Inflammatory macrophage treated with lipopolysaccharide for 4 hours (primary cell): ENCODE results near the gene FARP1.

Source experiments
- DNase-seq: peaks from one replicate; pipeline ENCODE4 v3.0.0-alpha.2; 2020

The FARP1 gene

GRCh38 chr13:98290261-98290660 is 147.4 kb downstream of the FARP1 start:
- DNase-seq, result no peak

- DNase-seq, result no peak
Observed at GRCh38 chr13:98291658-98292057, 148.8 kb downstream of the FARP1 start.

- DNase-seq, result no peak
Observed at GRCh38 chr13:98293103-98293502, 150.2 kb downstream of the FARP1 start.

- DNase-seq, result no peak
Observed at GRCh38 chr13:98293570-98294142, 150.8 kb downstream of the FARP1 start.

GRCh38 chr13:98295371-98295770 is 152.5 kb downstream of the FARP1 start:
- DNase-seq, result no peak

- DNase-seq, result no peak
Observed at GRCh38 chr13:98297051-98297450, 154.2 kb downstream of the FARP1 start.

GRCh38 chr13:98297745-98298144 is 154.9 kb downstream of the FARP1 start:
- DNase-seq, result no peak

GRCh38 chr13:98298599-98298998 is 155.7 kb downstream of the FARP1 start:
- no peak for DNase-seq

- DNase-seq, result no peak
Observed at GRCh38 chr13:98299235-98299965, 156.5 kb downstream of the FARP1 start.

GRCh38 chr13:98299966-98300350 is 157.1 kb downstream of the FARP1 start:
- no peak for DNase-seq

- no peak for DNase-seq
Observed at GRCh38 chr13:98300956-98301641, 158.2 kb downstream of the FARP1 start.

GRCh38 chr13:98301721-98302120 is 158.8 kb downstream of the FARP1 start:
- no peak for DNase-seq

- no peak for DNase-seq
Observed at GRCh38 chr13:98303858-98304257, 161.0 kb downstream of the FARP1 start.

GRCh38 chr13:98305670-98306069 is 162.8 kb downstream of the FARP1 start:
- DNase-seq, result no peak

GRCh38 chr13:98307463-98308085 is 164.7 kb downstream of the FARP1 start:
- DNase-seq, result no peak

GRCh38 chr13:98308086-98308911 is 165.4 kb downstream of the FARP1 start:
- DNase-seq, result no peak

- no peak for DNase-seq
Observed at GRCh38 chr13:98309569-98310335, 166.9 kb downstream of the FARP1 start.

GRCh38 chr13:98310485-98311199 is 167.7 kb downstream of the FARP1 start:
- DNase-seq, result no peak

GRCh38 chr13:98311200-98311548 is 168.3 kb downstream of the FARP1 start:
- no peak for DNase-seq

GRCh38 chr13:98312606-98313005 is 169.7 kb downstream of the FARP1 start:
- no peak for DNase-seq
